T-helper 2 cell (primary cell): ENCODE results near the gene MYADML2.
A peak's percentile ranks its signal among the peaks of the same experiment; 100 is the strongest.

Experiments
- DNase-seq, 5 experiments: peaks; one replicate each; pipeline versions ENCODE4 v3.0.0 to v3.0.0-alpha.2; 2012 to 2022

Gene MYADML2

GRCh38 chr17:81958633-81959342 lies 11.8 kb upstream of the MYADML2 start:
- no peak for DNase-seq

- no peak for DNase-seq
Measured at GRCh38 chr17:81957691-81958432, 10.8 kb upstream of the MYADML2 start.

GRCh38 chr17:81956607-81957589 lies 9.9 kb upstream of the MYADML2 start:
- no peak for DNase-seq

- no peak for DNase-seq
Measured at GRCh38 chr17:81955756-81956544, 8.9 kb upstream of the MYADML2 start.

GRCh38 chr17:81955058-81955681 lies 8.1 kb upstream of the MYADML2 start:
- DNase-seq: no peak

- DNase-seq: no peak
Measured at GRCh38 chr17:81954131-81955057, 7.4 kb upstream of the MYADML2 start.

GRCh38 chr17:81953443-81953842 lies 6.4 kb upstream of the MYADML2 start:
- DNase-seq: peak in 1 of 5 experiments; percentile 40

GRCh38 chr17:81952792-81953228 lies 5.8 kb upstream of the MYADML2 start:
- no peak for DNase-seq

GRCh38 chr17:81951785-81952684 lies 5.0 kb upstream of the MYADML2 start:
- DNase-seq: no peak

GRCh38 chr17:81950501-81950900 lies 3.5 kb upstream of the MYADML2 start:
- no peak for DNase-seq

- DNase-seq: no peak
Measured at GRCh38 chr17:81948635-81949378, 1.8 kb upstream of the MYADML2 start.

- no peak for DNase-seq
Measured at GRCh38 chr17:81944858-81945257, 2.2 kb downstream of the MYADML2 start.

- DNase-seq: no peak
Measured at GRCh38 chr17:81942167-81942553, 4.9 kb downstream of the MYADML2 start.

- no peak for DNase-seq
Measured at GRCh38 chr17:81941484-81942166, 5.4 kb downstream of the MYADML2 start.

- no peak for DNase-seq
Measured at GRCh38 chr17:81940538-81941483, 6.2 kb downstream of the MYADML2 start.

- DNase-seq: no peak
Measured at GRCh38 chr17:81939881-81940385, 7.1 kb downstream of the MYADML2 start.

GRCh38 chr17:81939218-81939617 lies 7.8 kb downstream of the MYADML2 start:
- no peak for DNase-seq
